Activated CD4-positive, alpha-beta T cell treated with anti-CD3 and anti-CD28 coated beads for 24 hours (primary cell): ENCODE measurements around the gene C16orf96.

Experiments
- DNase-seq, 2 donors: peaks; one replicate each; pipeline ENCODE4 v3.0.0-alpha.2; 2020; ENCODE audit warnings: low read depth in 2 of 2

C16orf96 gene

DNA sequence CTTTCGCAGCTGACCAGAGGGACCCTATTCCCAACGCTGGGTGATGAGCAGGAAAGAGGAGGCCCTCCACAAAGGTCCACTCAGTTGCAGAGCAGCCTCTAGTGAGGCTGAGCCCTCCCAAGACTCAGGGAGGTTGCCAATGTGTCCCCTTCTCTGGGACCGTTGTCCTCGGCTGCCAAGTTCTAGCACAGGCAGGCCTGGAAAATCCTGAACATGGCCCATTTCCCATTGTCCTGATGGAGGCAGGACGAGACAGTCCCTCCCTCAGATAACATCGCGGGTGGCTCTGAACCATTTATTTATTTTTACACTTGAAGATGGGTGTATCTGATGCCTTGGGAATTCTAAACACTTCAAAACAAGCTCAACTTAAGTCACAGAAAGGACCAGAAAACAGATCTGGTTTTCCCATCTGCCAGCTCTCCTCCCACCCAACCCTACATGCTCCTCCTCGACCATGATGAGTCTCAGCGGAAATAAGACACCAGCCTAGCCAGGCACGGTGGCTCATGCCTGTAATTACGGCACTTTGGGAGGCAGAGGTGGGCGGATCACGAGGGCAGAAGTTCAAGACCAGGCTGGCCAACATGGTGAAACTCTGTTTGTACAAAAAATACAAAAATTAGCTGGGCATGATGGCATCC lies 30.4 kb upstream of the C16orf96 start:
- DNase-seq = no peak

DNA sequence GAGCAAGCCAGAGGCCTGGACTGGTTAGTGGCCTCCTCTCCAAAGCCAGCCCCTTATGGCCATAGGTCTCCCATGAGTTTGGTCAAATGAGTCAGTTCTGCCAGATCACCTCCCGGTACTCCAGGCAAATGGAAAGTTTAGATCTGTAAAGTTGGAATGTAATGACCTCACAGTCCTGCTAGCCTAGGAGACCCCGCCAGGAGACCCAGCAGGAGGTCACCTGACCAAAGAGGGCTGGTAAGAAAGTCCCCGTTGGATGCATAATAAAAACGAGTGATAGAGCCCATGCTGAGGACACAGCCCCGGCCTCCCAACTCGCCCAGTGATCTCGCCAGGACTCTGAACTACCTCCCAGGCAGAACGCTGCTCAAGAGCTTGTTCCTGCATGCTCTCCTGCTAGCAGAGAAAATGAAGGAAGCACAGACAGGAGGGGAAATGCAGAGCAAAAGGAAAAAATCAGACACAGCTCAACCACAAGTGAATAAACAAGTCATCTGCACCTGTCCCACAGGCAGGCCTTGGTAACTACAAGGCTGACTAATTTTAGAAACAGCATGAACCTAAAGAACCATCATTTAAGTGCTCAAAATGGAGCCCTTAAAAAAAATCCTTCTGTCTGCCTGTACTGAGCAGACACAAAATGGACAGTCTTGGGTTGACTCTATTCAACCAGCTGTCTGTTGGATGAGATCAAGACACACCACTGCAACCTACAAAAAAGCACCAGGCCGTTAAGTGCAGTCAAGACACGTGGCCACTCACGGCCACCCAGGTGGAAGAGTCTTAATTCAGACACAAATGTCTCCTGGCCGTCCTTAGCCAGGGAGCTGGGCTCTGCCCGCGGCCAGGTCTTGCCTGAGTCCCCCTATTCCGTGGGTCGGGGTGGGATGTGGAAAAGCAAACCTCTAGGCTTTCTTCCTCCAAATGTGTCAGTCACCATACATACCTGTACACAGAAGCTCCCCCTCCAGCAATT lies 26.8 kb upstream of the C16orf96 start:
- no peak for DNase-seq

DNA sequence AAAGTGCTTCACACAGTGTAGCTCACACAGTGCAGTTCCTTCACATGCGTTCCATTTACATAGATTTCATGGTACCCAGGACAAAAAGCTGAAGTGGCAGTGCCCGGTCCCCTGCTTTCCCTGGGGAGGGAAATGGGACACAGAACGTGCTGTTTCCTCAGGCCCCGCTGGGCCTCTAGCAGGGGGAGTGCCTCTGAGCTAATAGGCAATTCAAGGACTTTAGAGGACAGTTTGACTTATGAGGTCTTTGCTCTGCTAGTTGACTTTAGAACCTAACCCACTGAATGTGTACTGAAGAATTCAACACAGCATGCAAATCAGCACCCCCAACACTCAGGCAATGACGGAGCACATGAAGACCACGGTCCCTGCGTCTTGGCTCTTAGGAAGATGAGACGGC lies 24.3 kb upstream of the C16orf96 start:
- no peak for DNase-seq

DNA sequence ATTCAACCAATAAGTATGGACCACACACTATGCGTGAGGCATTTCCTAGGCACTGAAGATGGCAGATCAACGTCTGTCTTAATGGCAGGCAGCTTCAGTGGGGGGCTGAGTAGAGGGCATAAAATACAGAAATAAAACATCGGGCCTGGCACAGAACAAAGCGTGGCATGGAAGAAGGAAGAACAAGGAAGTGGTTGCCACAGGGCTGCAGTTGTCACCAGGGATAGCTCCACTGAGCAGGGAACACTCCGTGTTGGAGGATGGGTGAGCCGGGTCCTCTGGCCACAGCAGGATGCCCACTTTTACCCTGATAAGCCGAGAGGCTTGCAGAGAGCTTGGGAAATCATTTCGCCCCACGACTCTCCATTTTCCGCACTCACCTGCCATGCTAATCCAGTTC lies 23.9 kb upstream of the C16orf96 start:
- no peak for DNase-seq

DNA sequence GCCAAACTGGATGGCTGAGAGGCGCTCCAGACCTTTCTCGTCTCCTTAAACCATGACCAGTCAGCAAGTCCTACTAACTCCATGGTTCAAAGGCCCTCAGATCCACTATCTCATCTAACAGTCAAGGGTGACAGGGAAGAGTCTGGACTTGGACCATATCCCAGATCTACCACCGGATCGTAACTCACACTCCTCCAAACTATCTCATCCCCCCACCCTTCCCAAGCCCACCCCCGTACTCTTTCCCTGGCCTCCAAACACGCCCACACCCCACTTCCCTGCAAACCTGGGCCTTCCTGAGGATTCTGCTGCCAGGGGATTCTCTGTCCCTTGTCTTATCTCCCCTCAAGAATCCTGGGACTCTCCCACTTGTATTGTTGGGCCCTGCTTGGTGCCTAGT lies 22.6 kb upstream of the C16orf96 start:
- DNase-seq = no peak

DNA sequence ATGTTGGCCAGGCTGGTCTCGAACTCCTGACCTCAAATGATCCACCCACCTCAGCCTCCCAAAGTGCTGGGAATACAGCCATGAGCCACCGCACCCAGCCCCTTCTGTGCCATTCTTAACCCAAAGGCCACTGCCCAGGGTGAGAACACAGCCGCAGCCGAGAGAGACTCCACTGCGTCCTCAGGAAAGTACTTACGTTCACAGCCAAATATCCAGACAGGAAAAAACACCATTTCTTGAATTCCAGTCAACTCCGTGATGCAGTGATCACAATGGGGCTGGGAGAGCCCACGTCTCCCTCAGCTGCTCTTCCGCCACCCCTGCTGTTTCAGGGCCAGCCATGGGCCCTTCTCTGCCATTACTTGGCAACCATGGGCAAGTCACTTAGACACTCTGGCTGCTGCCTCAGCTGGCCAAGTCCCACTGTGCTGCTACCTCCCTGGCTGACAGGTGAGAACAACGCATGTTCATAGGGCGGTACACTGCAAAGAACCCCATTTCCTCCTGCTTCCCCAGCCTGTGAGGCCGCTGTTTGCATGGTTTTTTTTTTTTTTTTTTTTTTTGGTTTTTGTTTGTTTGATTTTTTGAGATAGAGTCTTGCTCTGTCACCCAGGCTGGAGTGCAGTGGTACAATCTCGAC lies 21.9 kb upstream of the C16orf96 start:
- DNase-seq = no peak

DNA sequence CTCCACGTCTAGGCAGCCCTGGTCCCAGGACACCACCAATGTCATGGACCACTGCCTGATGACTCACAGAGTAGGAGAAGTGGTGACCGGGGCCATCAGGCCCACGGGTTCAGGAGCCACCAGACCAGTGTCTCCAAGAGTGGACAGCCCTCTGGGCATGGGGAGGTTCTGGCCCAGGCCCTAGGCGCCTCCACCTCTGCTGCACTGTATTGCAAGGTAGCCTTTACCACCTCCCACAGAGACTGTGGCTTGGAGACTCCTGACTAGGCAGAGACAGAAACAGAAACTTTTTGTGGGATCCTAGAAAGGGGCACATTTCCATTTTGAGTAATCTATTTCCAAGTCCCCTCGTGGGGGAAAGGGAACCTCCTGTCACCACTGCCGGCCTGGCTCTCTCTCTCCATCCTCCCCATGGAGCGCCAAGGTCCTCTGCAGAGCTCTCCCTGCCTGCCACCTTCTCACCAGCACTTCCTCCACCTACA lies 20.5 kb upstream of the C16orf96 start:
- no peak for DNase-seq

DNA sequence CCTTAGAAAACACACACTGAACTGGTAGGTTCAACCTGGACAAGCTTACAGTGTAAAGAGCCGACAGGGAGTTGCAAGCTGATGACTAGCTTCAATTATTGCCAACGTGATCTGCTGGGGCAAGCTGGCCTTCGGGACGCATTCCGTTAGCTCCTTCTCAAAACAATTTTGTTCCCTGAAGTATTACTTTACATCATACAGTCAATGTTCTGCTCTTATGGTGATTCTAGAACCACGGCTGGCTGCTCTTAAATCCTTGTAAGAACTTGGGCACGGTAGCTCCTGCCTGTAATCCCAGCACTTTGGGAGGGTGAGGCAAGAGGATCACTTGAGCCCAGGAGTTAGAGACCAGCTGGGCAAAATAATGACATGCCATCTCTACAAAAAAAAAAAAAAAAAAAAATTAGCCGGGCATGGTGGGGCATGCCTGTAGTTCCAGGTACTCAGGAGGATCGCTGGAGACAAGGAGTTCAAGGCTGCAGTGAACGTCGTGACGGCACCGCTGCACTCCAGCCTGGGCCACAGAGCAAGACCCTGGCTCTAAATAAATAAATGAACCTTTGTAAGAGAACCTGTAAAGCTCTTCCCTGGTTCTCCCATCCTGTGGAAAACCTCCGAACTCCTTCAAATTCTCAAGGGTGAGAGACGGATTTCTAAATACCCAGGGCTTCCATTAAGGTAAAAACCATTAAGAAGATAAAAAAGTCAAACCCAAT lies 19.6 kb upstream of the C16orf96 start:
- DNase-seq = no peak

DNA sequence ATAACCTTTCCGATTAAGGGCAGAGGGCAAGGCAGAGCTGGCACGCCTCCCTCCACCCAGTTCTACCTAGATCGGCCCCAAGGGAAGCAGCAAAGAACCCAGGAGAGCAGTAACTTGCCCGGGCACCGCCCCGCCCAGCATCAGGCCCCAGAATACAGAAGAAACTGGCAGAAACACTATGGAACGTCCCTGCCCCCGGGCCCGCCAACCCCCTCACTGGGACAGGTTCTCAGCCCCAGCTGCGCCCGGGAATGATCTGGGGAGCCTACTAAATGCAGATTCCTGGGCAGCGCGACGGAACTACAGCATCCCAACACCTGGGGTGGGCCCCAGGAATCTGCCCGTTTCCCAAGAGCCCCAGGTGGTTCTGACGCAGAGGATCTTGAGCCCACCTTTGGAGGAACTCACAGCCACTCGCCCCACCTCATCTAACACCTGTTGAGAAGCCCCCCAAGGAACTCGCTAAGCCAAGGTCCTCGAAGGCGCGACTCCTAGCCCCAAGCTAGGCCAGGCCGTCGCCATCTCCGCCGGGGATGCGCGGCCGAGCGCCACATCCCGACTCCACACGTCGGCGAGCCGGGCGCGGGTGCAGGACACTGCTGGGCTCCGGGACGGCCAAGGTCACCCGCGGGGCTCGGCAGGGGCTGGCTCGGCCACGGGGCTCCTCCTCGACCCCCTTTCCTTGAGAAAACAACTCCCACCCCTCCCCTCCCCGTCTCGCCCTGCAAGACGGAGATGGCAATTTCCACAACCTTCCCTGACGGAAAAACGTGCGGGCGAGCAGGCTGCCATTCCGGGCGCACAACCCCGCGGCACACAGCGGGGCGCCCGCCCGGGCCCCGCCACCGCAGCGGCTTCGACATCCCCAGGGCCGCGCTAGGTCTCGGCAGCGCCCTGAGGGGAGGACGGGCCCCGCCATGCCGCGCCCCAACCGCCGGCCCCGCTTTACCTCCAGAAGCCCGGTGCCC lies 18.5 kb upstream of the C16orf96 start:
- no peak for DNase-seq

DNA sequence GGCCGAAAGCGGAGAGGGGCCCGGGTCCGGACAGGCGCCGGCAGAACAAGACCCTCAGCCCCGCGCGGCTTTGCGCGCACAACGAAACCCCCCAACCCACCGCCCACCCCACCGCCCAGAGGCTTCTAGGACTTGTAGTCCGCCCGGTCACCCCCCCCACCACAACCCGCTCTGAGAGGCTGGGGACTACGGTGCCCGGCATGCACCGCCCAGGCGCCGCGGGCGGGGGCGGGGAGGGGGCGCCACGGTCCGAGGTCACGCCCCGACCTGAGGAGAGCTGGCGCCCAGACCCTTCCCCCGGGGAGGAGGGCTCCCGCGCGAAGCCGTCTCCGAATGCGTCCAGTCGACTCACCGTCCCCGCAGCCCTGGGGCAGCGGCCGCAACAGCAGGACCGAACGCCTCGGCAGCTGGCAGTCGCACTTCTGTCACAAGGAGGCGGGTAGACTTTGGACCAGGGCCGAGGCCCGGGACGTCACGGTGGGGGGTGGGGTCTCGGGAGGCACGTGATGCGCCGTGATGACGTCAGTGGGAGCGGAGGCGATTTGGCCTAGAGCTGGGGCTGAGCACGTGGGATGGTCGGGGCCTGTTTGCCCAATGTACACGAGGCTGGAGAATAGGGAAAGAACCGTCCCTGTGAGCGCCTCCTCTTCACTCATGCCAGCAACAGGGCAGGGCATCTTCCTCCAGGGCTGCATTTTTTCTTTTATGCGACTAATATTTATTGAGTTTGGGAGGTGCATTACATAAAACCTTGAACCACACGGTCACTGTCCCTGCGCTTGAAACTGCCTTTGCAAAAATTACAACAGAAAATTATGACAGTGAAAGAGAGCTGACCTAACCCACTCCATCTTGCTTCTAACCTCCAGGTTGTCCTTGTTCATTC lies 17.5 kb upstream of the C16orf96 start, which contains the start of gene CDIP1:
TSS of gene CDIP1 (minus strand) at position 424 of the 886 bp plus-strand sequence. CDS start 24,643 bp downstream, outside the sequence.
- peak; percentile 93 to 98 for DNase-seq

DNA sequence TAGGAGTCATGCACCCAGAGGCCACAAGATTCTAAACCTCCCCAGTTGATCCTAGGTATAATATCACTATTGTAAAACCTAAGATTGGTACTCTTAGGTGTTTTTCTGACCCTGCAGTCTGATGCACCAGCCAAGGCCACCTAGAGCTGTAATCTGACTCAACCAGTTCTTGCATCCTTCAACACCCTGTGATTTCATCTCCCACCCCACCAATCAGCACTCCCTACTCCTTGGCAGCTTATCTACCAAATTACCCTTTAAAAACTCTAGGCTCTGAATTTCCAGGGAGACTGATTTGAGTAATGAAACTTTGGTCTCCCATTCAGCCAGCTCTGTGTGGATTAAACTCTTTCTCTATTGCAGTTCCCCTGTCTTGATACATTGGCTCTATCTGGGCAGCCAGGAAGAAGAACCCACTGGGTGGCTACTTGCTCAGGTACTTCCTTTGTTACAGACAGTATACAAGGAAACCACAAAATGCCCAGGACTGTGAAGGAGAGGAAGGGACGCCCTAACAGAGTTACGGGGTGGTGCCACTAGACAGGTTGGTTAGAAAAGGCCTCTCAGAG lies 16.3 kb upstream of the C16orf96 start:
- DNase-seq = no peak

DNA sequence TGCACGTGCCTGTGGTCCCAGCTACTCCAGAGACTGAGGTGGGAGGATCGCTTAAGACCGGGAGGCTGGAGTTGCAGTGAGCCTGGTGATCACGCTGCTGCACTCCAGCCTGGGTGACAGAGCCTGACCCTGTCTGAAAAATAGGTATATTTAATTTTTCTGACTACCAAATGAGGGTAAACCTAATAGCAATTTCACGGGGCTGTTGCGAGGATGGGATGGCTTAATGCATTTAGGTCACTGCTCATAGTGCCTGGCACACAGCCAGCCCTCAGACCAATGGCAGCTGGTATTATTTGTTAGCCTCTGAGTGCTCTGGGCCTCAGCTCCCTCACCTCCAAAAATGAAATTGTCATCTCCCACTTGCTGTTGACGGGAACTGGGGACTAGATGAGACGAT lies 11.7 kb upstream of the C16orf96 start:
- DNase-seq = no peak

DNA sequence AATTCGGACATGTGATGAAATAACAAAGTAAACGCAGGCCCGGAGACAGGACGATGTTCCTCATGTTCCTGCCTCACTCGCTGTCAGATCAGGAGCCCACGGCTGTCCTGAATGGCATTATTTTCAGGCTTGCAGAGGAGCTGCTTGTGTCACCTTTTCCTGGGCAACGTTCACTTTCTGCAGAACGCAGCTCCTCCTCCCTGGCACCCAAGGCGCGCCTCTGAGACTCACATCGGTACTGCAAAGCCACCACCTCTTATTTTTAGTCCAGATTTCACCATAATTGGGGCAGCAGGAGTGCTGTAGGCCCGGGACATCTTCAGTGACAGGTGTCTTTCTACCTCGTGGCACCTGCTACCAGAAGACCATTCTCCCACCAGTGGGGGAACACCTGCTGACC lies 8.0 kb upstream of the C16orf96 start:
- no peak for DNase-seq

DNA sequence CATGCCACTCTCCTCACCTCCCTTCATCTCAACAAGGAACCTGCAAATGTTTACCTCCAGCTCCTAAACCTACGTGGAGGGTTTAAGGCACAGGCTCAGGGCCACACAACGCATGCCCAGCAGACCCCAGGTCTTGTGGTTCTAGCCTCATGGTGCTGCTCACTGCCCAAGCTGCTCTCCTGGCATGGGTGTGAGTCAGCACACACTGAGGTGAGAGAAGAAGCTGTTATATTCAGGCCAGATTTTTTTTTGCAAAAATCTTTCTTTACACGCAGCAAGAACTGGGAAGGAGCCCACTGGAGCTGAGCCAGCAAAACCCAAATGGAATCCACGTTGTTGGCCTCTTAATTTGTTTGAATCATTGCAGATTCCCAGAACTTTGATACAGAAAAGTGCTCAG lies 5.5 kb upstream of the C16orf96 start:
- no peak for DNase-seq

DNA sequence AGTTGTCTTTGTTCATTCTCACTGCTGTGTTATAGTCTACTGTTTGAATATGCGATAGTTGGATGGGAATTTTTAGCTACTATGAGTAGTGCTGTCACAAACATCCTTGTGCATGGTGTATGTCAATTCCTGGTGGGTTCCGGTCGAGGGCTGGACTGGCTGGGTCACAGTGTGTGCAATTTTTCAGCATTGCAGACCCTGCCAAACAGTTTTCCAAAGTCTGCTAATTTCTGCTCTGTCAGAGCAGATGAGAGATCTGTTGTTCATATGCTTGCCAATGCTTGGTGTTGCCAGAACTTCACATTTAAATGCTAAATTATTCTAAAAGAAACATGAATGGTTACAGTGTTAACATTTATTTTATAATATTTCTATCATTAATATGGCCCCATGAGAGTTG lies 3.6 kb upstream of the C16orf96 start:
- no peak for DNase-seq

DNA sequence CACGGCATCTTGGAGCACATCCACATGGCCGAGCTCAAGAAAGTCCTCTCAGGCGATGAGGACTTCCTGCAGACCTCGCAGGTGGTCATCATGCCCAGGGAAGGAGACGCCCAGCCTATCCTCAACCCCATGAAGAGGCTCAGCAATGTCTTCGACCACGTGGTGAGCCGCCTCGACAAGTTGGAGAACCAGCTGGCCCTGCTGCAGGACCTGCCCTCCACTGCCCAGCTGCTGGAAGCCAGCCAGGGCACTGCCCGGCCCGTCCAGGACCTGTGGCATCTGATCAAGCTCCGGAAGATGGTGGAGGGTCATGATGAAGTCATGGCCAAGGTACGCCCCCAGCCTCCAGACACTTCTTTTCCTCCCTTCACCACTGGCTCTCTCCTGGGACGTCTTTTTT lies 440 bp downstream of the C16orf96 start:
- no peak for DNase-seq

DNA sequence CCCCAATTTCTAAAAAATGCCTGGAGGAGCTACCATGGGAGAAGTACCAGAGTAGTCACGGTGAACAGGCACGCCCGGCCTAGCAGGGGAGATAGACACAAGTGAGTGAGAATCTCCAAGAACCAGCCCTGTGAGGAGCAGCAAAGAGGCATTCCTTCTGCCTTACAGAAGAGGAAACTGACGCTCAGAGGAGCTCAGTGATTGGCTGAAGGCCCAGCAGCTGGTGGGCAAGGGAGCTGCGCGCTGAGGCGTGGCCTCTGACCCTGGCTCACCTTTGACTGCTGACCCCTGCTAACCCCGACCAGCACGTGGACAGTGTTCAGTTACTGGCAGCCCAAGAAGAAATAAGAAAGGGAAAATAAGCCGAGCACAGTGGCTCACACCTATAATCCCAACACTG lies 1.8 kb downstream of the C16orf96 start:
- no peak for DNase-seq

DNA sequence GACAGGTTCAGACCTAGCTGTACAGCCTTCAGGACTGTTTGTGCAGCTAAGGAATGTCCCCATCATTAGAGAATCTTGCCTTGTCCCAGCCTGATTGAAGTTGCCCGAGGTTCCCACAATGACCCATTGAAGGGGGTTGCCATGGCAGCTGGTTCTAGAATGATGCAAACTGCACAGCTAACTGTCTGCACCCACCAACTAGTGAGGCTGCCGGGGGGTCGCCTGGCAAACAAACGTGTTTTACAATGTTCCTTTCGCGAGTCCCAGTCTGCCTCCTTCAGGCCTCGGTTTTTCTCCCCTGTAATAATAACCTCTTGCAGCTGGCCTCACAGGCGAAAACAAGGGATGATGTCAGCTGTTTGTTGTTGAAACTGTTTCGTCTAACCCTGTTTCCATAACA lies 5.5 kb downstream of the C16orf96 start:
- DNase-seq = no peak

DNA sequence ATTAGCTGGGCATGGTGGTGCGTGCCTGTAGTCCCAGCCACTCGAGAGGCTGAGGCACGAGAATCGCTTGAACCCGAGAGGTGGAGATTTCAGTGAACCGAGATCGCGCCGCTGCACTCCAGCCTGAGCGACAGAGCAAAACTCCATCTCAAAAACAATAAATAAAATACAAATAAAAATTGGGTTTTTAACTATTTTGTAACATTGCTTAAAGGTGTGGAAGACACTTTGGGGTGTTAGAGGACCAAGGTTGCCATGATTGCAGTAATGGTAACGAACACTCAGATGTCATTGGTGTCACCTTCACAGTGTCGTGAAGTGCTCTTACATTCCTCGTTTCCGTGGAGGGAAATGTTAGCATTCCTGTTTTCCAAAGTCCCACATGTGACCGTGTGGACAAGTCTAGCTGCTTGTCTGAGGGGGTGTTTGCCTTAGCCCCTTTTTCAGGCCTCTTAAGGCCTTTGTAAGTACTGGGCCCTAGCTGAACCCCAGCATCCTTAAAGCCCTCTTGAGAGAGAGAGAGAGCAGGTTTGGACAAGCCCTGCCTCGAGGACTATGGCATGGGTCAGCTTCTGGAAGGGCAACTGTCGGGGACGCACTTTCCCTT lies 8.6 kb downstream of the C16orf96 start:
- no peak for DNase-seq
